ENCODE measurements around the gene NUP214.

DNA sequence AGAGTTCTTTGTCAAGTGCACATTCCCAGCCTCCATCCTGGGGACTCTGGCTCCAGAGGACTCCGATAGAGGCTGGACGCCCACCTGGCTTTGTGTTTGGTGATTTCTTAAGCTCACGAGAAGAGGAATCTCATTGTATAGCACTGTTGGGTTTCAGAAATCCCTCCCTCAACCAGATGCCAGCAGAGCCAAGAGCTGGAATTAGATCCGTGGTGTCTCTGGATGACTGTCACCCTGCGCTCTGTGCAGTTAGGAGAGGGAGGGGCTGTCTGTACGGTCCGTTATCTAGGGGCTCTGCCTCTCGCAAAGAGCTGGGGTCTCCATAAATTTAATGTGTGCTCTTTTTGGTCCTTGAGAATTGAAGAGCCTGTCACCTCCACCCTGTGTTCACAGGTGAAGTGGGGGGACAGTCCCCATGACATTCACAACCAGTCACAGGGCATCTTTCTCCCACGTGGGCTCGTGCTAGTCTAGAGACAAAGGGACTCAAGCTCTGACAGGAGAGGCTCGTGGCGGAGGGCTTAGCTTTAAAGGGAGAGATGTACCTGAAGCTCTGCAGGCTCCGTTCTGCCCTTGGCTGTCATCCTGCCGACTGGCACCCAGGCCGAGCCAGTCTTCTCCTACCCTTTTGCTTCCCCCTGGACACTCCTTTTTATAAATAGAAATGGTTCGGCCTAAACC lies 109.6 kb downstream of the NUP214 start:
- TF ChIP-seq, protein P1, sequence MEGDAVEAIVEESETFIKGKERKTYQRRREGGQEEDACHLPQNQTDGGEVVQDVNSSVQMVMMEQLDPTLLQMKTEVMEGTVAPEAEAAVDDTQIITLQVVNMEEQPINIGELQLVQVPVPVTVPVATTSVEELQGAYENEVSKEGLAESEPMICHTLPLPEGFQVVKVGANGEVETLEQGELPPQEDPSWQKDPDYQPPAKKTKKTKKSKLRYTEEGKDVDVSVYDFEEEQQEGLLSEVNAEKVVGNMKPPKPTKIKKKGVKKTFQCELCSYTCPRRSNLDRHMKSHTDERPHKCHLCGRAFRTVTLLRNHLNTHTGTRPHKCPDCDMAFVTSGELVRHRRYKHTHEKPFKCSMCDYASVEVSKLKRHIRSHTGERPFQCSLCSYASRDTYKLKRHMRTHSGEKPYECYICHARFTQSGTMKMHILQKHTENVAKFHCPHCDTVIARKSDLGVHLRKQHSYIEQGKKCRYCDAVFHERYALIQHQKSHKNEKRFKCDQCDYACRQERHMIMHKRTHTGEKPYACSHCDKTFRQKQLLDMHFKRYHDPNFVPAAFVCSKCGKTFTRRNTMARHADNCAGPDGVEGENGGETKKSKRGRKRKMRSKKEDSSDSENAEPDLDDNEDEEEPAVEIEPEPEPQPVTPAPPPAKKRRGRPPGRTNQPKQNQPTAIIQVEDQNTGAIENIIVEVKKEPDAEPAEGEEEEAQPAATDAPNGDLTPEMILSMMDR (IDR thresholded peaks at IDR 0.05) = no peak
- TF ChIP-seq POLR2A (IDR thresholded peaks at IDR 0.05) (no peak), EP300 (IDR thresholded peaks at IDR 0.05) (no peak)
